Measurements from ENCODE around the gene CSF3R.

CSF3R gene

DNA sequence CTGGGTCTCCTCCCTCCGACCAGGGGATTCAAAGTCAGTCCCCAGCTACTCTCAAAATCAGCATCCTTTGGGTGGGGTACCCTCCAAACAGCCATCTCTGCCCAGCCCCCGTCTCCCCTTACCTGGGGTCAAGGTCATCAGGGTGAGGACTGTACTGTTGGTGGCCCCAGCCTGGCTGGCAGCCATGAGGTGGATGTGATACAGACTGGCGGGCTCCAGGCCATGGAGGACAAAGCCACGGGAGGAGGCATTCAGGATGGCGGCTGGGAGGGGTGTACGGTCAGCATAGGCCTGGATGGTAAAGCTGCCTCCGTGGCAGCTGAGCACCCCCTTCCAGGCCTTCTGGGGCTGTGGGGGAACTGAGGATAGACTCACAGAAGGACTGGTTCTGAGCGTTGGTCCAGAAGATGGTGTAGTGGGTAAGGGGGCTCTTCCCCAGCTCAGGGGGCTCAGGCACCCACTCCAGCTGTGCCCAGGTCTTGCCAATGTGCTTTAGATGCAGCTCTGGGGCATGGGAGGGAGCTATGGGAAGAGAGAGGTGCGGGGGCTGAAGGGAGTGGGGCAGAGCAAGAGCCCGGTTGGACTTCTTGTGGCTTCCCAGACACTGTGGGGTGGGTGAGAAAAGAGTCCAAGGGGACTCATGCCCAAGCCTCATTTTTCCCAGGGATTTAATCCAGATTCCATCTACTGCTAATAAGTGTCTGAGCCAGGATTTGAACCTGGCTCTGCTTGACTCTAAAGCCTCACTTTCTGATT, 14.8 kb downstream of the CSF3R start:
- peaks cover 10% of the 10 kb centered on the region; the same call in 1 of the 2 replicates for H3K4me1 ChIP-seq (ENCODE audit: control insufficient read depth, insufficient read depth, low read length)
- H3K27ac ChIP-seq (ENCODE audit: low read depth, low read length): no peak overlapping the region
- no peaks in the 10 kb centered on the region for H3K9me3 ChIP-seq (ENCODE audit: control insufficient read depth, insufficient read depth, low read length)
- H3K4me3 ChIP-seq (ENCODE audit: low read depth, low read length): no peak overlapping the region
- peaks cover 42% of the 10 kb centered on the region for H3K27me3 ChIP-seq (ENCODE audit: control insufficient read depth, insufficient read depth, low read length)
- no peaks in the 10 kb centered on the region for H3K36me3 ChIP-seq (ENCODE audit: control insufficient read depth, insufficient read depth, low read length)
- no peak overlapping the region for H3K9ac ChIP-seq (ENCODE audit: low read depth, low read length)

GRCh38 chr1:36467027-36467410, 15.7 kb downstream of the CSF3R start:
- Histone ChIP-seq H3K4me1 (ENCODE audit: control insufficient read depth, insufficient read depth, low read length) (peaks cover 10% of the 10 kb centered on the region; the same call in 1 of the 2 replicates), H3K9ac (ENCODE audit: low read depth, low read length) (no peak overlapping the region), H3K4me3 (ENCODE audit: low read depth, low read length) (no peak overlapping the region), H3K9me3 (ENCODE audit: control insufficient read depth, insufficient read depth, low read length) (no peaks in the 10 kb centered on the region), H3K27ac (ENCODE audit: low read depth, low read length) (no peak overlapping the region), H3K36me3 (ENCODE audit: control insufficient read depth, insufficient read depth, low read length) (peaks cover 6% of the 10 kb centered on the region), H3K27me3 (ENCODE audit: control insufficient read depth, insufficient read depth, low read length) (peaks cover 42% of the 10 kb centered on the region)

DNA sequence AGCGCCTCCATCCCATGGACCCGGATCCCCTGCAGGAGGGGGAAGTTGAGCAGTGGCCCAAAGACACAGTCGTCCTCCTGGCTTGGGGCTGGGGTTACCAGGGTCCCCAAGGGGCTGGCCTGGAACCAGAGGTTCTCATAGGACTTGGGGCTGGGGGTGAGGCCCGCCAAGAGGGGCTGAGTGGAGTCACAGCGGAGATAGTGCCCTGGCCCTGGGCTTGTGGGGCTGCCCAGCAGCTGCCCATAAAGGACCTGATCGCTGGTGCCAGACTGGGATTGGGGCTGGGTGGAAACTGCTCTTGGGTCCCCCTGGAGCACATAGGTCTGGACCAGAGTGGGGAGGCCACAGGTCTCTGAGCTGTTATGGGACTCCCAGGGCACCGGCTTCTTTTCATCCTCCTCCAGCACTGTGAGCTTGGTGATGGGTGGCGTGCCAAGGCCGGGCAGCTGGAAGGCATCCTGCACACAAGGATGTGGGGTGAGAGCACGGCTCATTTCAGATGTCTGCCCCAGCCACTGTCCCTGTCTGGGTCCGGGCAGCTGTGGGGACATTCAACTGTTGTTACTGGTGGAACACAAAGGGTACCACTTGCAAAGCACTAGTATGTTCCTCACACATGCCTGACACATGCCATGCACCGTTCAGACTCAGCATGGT, 16.2 kb downstream of the CSF3R start:
- peaks cover 39% of the 10 kb centered on the region for H3K27me3 ChIP-seq (ENCODE audit: control insufficient read depth, insufficient read depth, low read length)
- H3K27ac ChIP-seq (ENCODE audit: low read depth, low read length): no peak overlapping the region
- no peak overlapping the region for H3K9ac ChIP-seq (ENCODE audit: low read depth, low read length)
- H3K4me3 ChIP-seq (ENCODE audit: low read depth, low read length): no peak overlapping the region
- peaks cover 10% of the 10 kb centered on the region; the same call in 1 of the 2 replicates for H3K4me1 ChIP-seq (ENCODE audit: control insufficient read depth, insufficient read depth, low read length)
- H3K36me3 ChIP-seq (ENCODE audit: control insufficient read depth, insufficient read depth, low read length): peaks cover 11% of the 10 kb centered on the region
- no peaks in the 10 kb centered on the region for H3K9me3 ChIP-seq (ENCODE audit: control insufficient read depth, insufficient read depth, low read length)

DNA sequence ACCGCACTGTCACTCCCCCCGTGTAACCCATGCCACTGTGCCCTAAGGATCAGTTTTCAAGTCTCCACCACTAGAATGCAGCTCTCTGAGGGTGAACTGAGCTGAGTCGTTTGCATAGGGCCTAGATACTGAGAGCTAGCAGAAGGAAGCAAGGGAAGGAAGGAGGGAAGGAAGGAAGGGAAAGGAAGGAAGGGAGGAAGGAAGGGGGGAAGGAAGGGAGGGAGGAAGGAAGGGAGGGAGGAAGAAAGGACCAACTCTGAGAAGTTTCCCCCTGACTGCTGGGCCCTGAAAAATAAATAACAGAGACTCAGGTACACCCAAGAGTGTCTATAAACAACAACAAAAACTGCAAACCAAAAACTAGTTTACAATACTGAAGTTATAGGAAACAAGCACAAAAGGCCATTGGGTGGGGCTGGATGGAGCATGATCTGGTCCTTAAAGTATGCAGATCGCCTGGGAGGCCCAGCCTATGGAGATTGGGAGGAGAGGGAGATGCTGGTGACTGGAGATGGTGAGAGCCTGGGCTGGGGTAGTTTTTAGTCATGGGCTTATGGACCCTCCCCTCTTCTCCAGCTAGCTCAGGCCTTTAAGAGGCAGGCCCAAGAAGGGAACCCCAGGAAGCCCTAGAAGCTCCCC, 16.9 kb downstream of the CSF3R start:
- no peaks in the 10 kb centered on the region for H3K9me3 ChIP-seq (ENCODE audit: control insufficient read depth, insufficient read depth, low read length)
- peaks cover 18% of the 10 kb centered on the region for H3K36me3 ChIP-seq (ENCODE audit: control insufficient read depth, insufficient read depth, low read length)
- H3K27me3 ChIP-seq (ENCODE audit: control insufficient read depth, insufficient read depth, low read length): peaks cover 39% of the 10 kb centered on the region
- H3K4me1 ChIP-seq (ENCODE audit: control insufficient read depth, insufficient read depth, low read length): peaks cover 10% of the 10 kb centered on the region; the same call in 1 of the 2 replicates
- no peak overlapping the region for H3K9ac ChIP-seq (ENCODE audit: low read depth, low read length)
- H3K27ac ChIP-seq (ENCODE audit: low read depth, low read length): no peak overlapping the region
- H3K4me3 ChIP-seq (ENCODE audit: low read depth, low read length): no peak overlapping the region

DNA sequence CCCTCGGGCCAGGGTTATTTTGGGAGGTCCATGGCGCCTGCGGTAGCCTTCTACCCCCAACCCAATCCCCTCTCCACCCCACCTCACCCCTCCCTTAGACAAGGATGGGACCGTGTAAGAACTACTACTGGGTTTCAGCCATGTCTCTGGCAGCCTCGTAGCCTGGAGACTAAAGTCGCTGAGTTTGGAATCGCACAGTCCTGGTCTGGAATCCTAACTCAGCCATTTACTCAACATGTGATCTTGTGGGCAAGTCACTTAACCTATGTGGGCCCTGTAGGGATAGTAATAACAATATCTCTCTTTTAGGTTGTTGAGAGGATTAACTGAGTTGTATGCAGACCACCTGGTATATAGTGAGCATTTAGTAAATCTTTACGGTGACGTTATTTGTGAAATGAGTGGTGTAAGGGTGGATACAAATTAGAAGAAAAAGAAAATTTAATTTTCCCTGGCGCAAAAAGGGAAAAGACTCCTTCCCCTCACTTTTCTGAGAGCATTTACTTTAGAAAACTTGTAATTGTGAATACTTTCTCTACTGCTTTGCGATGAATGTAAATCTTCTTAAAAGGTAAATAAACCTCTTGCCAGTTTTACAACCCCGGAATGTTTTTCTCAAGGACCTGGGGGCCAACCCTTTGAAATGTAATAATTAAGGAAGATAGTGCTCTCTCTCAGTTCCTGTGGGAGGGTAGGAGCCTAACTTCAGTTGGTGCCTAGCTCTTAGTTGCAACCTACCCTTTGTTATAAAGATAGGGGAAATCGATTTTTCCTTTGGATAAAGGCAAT, 17.9 kb downstream of the CSF3R start:
- no peaks in the 10 kb centered on the region for H3K9me3 ChIP-seq (ENCODE audit: control insufficient read depth, insufficient read depth, low read length)
- H3K27ac ChIP-seq (ENCODE audit: low read depth, low read length): peak overlapping the region; percentile 87
- peak overlapping the region; percentile 95 for H3K9ac ChIP-seq (ENCODE audit: low read depth, low read length)
- peaks cover 39% of the 10 kb centered on the region for H3K27me3 ChIP-seq (ENCODE audit: control insufficient read depth, insufficient read depth, low read length)
- peaks cover 10% of the 10 kb centered on the region; the same call in 1 of the 2 replicates for H3K4me1 ChIP-seq (ENCODE audit: control insufficient read depth, insufficient read depth, low read length)
- peak overlapping the region; percentile 97 for H3K4me3 ChIP-seq (ENCODE audit: low read depth, low read length)
- peaks cover 26% of the 10 kb centered on the region for H3K36me3 ChIP-seq (ENCODE audit: control insufficient read depth, insufficient read depth, low read length)

DNA sequence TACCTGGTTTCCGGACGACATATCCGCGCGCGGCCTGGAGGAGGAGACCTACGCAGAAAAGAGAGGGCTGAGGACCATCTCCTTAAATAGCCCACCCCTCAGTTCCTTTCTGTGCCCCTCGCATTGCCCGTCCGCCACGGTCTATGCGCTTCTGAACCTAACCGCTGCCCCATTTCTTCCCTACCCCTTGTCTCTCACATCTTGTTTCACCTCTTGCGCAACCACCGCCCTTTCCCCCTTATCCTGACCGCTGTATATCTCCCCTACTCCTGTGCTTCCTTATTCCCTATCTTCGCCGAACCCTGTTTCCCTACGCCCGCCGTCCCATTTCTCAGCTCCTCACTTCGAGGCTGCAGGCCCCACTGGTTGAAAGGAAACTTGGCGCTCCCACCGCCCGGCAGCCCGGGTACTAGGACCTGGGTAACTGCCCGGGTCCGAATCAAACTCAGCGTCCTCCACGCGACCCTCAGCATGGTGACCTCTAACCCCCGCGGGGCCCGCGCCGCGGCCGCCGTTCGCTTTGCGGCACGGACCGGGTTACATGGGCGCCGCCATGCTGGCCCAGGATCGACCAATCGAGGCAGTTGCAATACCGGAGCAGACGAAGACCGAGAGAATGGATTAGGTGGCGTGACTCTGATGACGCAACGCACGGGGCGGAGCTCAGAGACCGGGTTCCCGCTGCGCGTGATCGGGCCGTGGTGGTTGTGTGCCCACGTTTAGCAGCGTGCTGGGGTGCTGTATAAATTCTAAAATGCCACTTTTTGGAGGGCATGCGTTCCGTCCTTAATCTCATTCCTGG, 18.7 kb downstream of the CSF3R start, which contains the start of gene MRPS15:
TSS of gene MRPS15 (minus strand) at position 582 of the 802 bp plus-strand sequence. CDS start at position 473, 109 bp downstream.
- Histone ChIP-seq H3K9me3 (ENCODE audit: control insufficient read depth, insufficient read depth, low read length) (no peaks in the 10 kb centered on the region), H3K36me3 (ENCODE audit: control insufficient read depth, insufficient read depth, low read length) (peaks cover 34% of the 10 kb centered on the region), H3K27ac (ENCODE audit: low read depth, low read length) (peak within 1 kb of the TSS; percentile 87), H3K27me3 (ENCODE audit: control insufficient read depth, insufficient read depth, low read length) (peaks cover 39% of the 10 kb centered on the region), H3K4me3 (ENCODE audit: low read depth, low read length) (peak within 1 kb of the TSS; percentile 97), H3K4me1 (ENCODE audit: control insufficient read depth, insufficient read depth, low read length) (peaks cover 10% of the 10 kb centered on the region; the same call in 1 of the 2 replicates), H3K9ac (ENCODE audit: low read depth, low read length) (peak within 1 kb of the TSS; percentile 95)

DNA sequence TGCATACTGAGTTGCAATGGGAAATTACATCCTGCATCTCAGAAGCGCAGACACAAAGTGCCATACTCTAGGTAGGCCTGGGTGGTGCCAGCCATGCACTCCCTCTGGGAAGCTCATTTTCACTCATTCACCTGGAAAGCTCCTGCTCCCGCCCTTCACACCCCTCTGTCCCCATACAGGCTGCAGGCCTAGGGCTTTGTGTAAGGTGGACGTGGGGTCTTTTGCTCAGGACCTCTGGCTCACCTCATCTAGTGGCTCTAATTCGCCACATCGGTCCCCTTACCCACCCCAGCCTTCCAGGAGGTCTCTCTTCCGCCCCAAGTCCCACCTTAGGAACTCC, 19.3 kb downstream of the CSF3R start:
- Histone ChIP-seq H3K9ac (ENCODE audit: low read depth, low read length) (peak overlapping the region; percentile 95), H3K4me1 (ENCODE audit: control insufficient read depth, insufficient read depth, low read length) (peaks cover 10% of the 10 kb centered on the region; the same call in 1 of the 2 replicates), H3K4me3 (ENCODE audit: low read depth, low read length) (peak overlapping the region; percentile 97), H3K27ac (ENCODE audit: low read depth, low read length) (peak overlapping the region; percentile 87), H3K36me3 (ENCODE audit: control insufficient read depth, insufficient read depth, low read length) (peaks cover 40% of the 10 kb centered on the region), H3K27me3 (ENCODE audit: control insufficient read depth, insufficient read depth, low read length) (peaks cover 35% of the 10 kb centered on the region), H3K9me3 (ENCODE audit: control insufficient read depth, insufficient read depth, low read length) (no peaks in the 10 kb centered on the region)

DNA sequence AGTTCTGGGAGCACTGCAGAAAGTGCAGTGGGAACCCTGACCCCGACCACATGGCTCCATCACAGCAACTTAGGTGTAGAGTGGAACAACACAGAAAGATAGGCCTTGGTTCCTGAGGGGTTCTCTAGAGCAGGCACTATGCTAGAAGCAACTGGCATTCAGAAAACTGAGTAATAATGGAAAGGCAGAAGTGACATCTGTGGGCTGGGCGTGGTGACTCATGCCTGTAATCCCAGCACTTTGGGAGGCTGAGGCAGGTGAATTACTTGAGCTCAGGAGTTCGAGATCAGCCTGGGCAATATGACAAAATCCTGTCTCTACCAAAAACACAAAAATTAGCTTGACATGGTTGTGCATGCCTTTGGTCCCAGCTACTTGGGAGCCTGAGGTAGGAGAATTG, 23.8 kb downstream of the CSF3R start:
- Histone ChIP-seq H3K9me3 (ENCODE audit: control insufficient read depth, insufficient read depth, low read length) (no peaks in the 10 kb centered on the region), H3K4me1 (ENCODE audit: control insufficient read depth, insufficient read depth, low read length) (no peaks in the 10 kb centered on the region), H3K4me3 (ENCODE audit: low read depth, low read length) (no peak overlapping the region), H3K27ac (ENCODE audit: low read depth, low read length) (no peak overlapping the region), H3K27me3 (ENCODE audit: control insufficient read depth, insufficient read depth, low read length) (no peaks in the 10 kb centered on the region), H3K9ac (ENCODE audit: low read depth, low read length) (no peak overlapping the region), H3K36me3 (ENCODE audit: control insufficient read depth, insufficient read depth, low read length) (peaks cover 79% of the 10 kb centered on the region)

- H3K27ac ChIP-seq (ENCODE audit: low read depth, low read length): no peak overlapping the region
- H3K9ac ChIP-seq (ENCODE audit: low read depth, low read length): no peak overlapping the region
- peaks cover 79% of the 10 kb centered on the region for H3K36me3 ChIP-seq (ENCODE audit: control insufficient read depth, insufficient read depth, low read length)
- no peaks in the 10 kb centered on the region for H3K9me3 ChIP-seq (ENCODE audit: control insufficient read depth, insufficient read depth, low read length)
- no peak overlapping the region for H3K4me3 ChIP-seq (ENCODE audit: low read depth, low read length)
- H3K27me3 ChIP-seq (ENCODE audit: control insufficient read depth, insufficient read depth, low read length): no peaks in the 10 kb centered on the region
- no peaks in the 10 kb centered on the region for H3K4me1 ChIP-seq (ENCODE audit: control insufficient read depth, insufficient read depth, low read length)
These were observed 25.0 kb downstream of the CSF3R start for GRCh38 chr1:36457691-36458090.

GRCh38 chr1:36456391-36456928, 26.3 kb downstream of the CSF3R start:
- Histone ChIP-seq H3K4me1 (ENCODE audit: control insufficient read depth, insufficient read depth, low read length) (no peaks in the 10 kb centered on the region), H3K27ac (ENCODE audit: low read depth, low read length) (no peak overlapping the region), H3K36me3 (ENCODE audit: control insufficient read depth, insufficient read depth, low read length) (peaks cover 68% of the 10 kb centered on the region), H3K27me3 (ENCODE audit: control insufficient read depth, insufficient read depth, low read length) (no peaks in the 10 kb centered on the region), H3K4me3 (ENCODE audit: low read depth, low read length) (no peak overlapping the region), H3K9me3 (ENCODE audit: control insufficient read depth, insufficient read depth, low read length) (no peaks in the 10 kb centered on the region), H3K9ac (ENCODE audit: low read depth, low read length) (no peak overlapping the region)

Data from HUES48 (cell line).